ENCODE results near the gene PER1. TPM values are rescaled to one million over a fixed set of nuclear protein-coding genes. Genes with fewer than 3 reads are reported as not detected.

Gene PER1
- total and polyA plus RNA-seq, 2 of the 13 experiments (the other 11 are each of a cell fraction or from before 2014, with no cell fraction given), result 2.6 to 3.6 TPM

DNA sequence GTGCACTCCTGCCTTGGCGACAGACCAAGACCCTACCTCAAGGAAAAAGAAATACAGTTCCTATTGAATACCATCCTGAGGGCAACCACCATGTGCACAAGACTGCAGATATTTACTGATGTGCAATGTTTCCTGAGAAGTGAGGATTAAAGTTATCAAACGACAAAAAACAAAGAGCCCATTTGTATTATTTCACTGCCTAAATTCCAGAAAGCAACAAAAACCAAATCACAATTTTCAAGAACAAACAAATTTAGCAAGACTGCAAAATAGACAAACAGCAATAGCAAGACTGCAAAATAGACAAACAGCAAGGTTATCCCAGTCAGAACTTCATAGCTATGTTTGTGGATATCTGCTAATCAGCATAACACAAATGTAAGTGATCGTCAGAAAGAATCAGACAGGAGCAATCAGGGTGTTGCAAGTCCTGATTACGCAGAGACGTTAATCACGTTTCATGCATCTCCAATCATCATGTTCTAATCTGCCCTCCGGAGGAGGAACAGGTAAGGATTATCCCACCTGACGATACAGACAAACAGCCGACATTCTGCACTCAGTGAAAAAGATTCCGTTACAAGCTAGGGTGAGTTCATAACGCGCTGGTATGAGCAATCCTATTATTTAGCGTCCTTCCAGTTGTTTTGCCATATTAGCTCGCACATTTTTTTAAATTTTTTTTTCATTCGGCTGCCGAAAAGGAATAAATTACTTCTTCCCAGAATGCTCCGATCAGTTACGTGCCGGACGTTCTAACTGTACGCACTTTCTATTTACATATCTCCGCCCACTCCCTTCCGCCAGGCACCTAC lies 21.1 kb upstream of the PER1 start (continued):
- TF ChIP-seq NR2F1 (CRISPR knock-in tag; IDR thresholded peaks at IDR 0.05) (0 out of 4 replicates have a peak, but pooled peaks of 1 of the 2 experiments have one; percentile 47), ZNF75D (CRISPR knock-in tag; IDR thresholded peaks at IDR 0.05; ENCODE audit: borderline replicate concordance) (no peak), RAD51 (IDR thresholded peaks at IDR 0.05; ENCODE audit: borderline replicate concordance) (no peak), ARID2 (CRISPR knock-in tag; IDR thresholded peaks at IDR 0.05; ENCODE audit: borderline replicate concordance) (peak; percentile 78; the same call in 1 of the 2 replicates), ZNF746 (CRISPR knock-in tag; IDR thresholded peaks at IDR 0.05) (no peak; the same call in 1 of the 2 replicates), CBX2 (IDR thresholded peaks at IDR 0.05; ENCODE audit: low read depth, low read length) (no peak), CBX2 (CRISPR knock-in tag; IDR thresholded peaks at IDR 0.05; ENCODE audit: low read depth) (no peak), ZNF382 (CRISPR knock-in tag; IDR thresholded peaks at IDR 0.05; ENCODE audit: borderline replicate concordance) (no peak), ZNF383 (CRISPR knock-in tag; IDR thresholded peaks at IDR 0.05; ENCODE audit: borderline replicate concordance) (no peak), POLR2G (IDR thresholded peaks at IDR 0.05; ENCODE audit: low read depth, low read length) (peak; percentile 100), FOXK2 (IDR thresholded peaks at IDR 0.05) (0 out of 2 replicates have a peak, but pooled peaks have one; percentile 21), AGO1 (IDR thresholded peaks at IDR 0.05; ENCODE audit: low read depth, low read length, poor library complexity, severe bottlenecking) (no peak), ZNF546 (CRISPR knock-in tag; conservative IDR thresholded peaks at IDR 0.05) (peak; percentile 30; the same call in 1 of the 2 replicates)
- TF ChIP-seq, protein P1, sequence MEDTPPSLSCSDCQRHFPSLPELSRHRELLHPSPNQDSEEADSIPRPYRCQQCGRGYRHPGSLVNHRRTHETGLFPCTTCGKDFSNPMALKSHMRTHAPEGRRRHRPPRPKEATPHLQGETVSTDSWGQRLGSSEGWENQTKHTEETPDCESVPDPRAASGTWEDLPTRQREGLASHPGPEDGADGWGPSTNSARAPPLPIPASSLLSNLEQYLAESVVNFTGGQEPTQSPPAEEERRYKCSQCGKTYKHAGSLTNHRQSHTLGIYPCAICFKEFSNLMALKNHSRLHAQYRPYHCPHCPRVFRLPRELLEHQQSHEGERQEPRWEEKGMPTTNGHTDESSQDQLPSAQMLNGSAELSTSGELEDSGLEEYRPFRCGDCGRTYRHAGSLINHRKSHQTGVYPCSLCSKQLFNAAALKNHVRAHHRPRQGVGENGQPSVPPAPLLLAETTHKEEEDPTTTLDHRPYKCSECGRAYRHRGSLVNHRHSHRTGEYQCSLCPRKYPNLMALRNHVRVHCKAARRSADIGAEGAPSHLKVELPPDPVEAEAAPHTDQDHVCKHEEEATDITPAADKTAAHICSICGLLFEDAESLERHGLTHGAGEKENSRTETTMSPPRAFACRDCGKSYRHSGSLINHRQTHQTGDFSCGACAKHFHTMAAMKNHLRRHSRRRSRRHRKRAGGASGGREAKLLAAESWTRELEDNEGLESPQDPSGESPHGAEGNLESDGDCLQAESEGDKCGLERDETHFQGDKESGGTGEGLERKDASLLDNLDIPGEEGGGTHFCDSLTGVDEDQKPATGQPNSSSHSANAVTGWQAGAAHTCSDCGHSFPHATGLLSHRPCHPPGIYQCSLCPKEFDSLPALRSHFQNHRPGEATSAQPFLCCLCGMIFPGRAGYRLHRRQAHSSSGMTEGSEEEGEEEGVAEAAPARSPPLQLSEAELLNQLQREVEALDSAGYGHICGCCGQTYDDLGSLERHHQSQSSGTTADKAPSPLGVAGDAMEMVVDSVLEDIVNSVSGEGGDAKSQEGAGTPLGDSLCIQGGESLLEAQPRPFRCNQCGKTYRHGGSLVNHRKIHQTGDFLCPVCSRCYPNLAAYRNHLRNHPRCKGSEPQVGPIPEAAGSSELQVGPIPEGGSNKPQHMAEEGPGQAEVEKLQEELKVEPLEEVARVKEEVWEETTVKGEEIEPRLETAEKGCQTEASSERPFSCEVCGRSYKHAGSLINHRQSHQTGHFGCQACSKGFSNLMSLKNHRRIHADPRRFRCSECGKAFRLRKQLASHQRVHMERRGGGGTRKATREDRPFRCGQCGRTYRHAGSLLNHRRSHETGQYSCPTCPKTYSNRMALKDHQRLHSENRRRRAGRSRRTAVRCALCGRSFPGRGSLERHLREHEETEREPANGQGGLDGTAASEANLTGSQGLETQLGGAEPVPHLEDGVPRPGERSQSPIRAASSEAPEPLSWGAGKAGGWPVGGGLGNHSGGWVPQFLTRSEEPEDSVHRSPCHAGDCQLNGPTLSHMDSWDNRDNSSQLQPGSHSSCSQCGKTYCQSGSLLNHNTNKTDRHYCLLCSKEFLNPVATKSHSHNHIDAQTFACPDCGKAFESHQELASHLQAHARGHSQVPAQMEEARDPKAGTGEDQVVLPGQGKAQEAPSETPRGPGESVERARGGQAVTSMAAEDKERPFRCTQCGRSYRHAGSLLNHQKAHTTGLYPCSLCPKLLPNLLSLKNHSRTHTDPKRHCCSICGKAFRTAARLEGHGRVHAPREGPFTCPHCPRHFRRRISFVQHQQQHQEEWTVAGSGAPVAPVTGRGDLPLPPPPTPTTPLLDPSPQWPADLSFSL (CRISPR knock-in tag; IDR thresholded peaks at IDR 0.05), result no peak
- TF ChIP-seq, protein P2, sequence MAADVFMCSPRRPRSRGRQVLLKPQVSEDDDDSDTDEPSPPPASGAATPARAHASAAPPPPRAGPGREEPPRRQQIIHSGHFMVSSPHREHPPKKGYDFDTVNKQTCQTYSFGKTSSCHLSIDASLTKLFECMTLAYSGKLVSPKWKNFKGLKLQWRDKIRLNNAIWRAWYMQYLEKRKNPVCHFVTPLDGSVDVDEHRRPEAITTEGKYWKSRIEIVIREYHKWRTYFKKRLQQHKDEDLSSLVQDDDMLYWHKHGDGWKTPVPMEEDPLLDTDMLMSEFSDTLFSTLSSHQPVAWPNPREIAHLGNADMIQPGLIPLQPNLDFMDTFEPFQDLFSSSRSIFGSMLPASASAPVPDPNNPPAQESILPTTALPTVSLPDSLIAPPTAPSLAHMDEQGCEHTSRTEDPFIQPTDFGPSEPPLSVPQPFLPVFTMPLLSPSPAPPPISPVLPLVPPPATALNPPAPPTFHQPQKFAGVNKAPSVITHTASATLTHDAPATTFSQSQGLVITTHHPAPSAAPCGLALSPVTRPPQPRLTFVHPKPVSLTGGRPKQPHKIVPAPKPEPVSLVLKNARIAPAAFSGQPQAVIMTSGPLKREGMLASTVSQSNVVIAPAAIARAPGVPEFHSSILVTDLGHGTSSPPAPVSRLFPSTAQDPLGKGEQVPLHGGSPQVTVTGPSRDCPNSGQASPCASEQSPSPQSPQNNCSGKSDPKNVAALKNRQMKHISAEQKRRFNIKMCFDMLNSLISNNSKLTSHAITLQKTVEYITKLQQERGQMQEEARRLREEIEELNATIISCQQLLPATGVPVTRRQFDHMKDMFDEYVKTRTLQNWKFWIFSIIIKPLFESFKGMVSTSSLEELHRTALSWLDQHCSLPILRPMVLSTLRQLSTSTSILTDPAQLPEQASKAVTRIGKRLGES (CRISPR knock-in tag; IDR thresholded peaks at IDR 0.05; ENCODE audit: borderline replicate concordance), result peak; percentile 94

All from HepG2 (cell line).